ES-I3 (cell line): Measurements from ENCODE around the gene BRF1.

ENCODE experiments used
- H3K36me3 ChIP-seq: 2 replicates; pipeline ENCODE4 v1.6.1; 2013; ENCODE audit warnings: mild to moderate bottlenecking, low read length, control low read depth, moderate library complexity; ENCODE audit not compliant: insufficient read depth
- H3K4me1 ChIP-seq: 2 replicates; pipeline ENCODE4 v1.6.1; 2013; ENCODE audit warnings: mild to moderate bottlenecking, control low read depth, low read length; ENCODE audit not compliant: insufficient read depth
- H3K9ac ChIP-seq: 2 replicates; pipeline ENCODE4 v1.6.1; 2013; ENCODE audit warnings: low read depth, mild to moderate bottlenecking, low read length, moderate library complexity
- H3K9me3 ChIP-seq: 2 replicates; pipeline ENCODE4 v1.6.1; 2013; ENCODE audit warnings: mild to moderate bottlenecking, low read length, moderate library complexity; ENCODE audit not compliant: control insufficient read depth, insufficient read depth

BRF1 gene

GRCh38 chr14:105207460-105207901 lies 93.3 kb downstream of the BRF1 start:
- Histone ChIP-seq H3K9ac (no peak overlapping the region), H3K4me1 (no peaks in the 10 kb centered on the region), H3K36me3 (no peaks in the 10 kb centered on the region), H3K9me3 (no peaks in the 10 kb centered on the region)

GRCh38 chr14:105206873-105207272 lies 93.9 kb downstream of the BRF1 start:
- Histone ChIP-seq H3K36me3 (no peaks in the 10 kb centered on the region), H3K4me1 (no peaks in the 10 kb centered on the region; the same call in 1 of the 2 replicates), H3K9me3 (no peaks in the 10 kb centered on the region), H3K9ac (no peak overlapping the region)

- Histone ChIP-seq H3K4me1 (no peaks in the 10 kb centered on the region; the same call in 1 of the 2 replicates), H3K9me3 (no peaks in the 10 kb centered on the region), H3K9ac (no peak overlapping the region), H3K36me3 (no peaks in the 10 kb centered on the region)
Measured at GRCh38 chr14:105205673-105206208, 95.1 kb downstream of the BRF1 start.

- Histone ChIP-seq H3K9ac (no peak overlapping the region), H3K4me1 (no peaks in the 10 kb centered on the region; the same call in 1 of the 2 replicates), H3K9me3 (no peaks in the 10 kb centered on the region), H3K36me3 (no peaks in the 10 kb centered on the region)
Measured at GRCh38 chr14:105204931-105205672, 95.7 kb downstream of the BRF1 start.

GRCh38 chr14:105204206-105204930 lies 96.4 kb downstream of the BRF1 start:
- no peaks in the 10 kb centered on the region for H3K9me3 ChIP-seq
- no peak overlapping the region for H3K9ac ChIP-seq
- H3K4me1 ChIP-seq = no peaks in the 10 kb centered on the region; the same call in 1 of the 2 replicates
- H3K36me3 ChIP-seq = no peaks in the 10 kb centered on the region

GRCh38 chr14:105203701-105204100 lies 97.1 kb downstream of the BRF1 start:
- Histone ChIP-seq H3K36me3 (no peaks in the 10 kb centered on the region), H3K9ac (no peak overlapping the region), H3K9me3 (no peaks in the 10 kb centered on the region), H3K4me1 (no peaks in the 10 kb centered on the region; the same call in 1 of the 2 replicates)

GRCh38 chr14:105203057-105203531 lies 97.7 kb downstream of the BRF1 start:
- Histone ChIP-seq H3K9ac (no peak overlapping the region), H3K9me3 (no peaks in the 10 kb centered on the region), H3K36me3 (no peaks in the 10 kb centered on the region), H3K4me1 (no peaks in the 10 kb centered on the region; the same call in 1 of the 2 replicates)

GRCh38 chr14:105201925-105202513 lies 98.8 kb downstream of the BRF1 start:
- no peaks in the 10 kb centered on the region for H3K9me3 ChIP-seq
- no peak overlapping the region for H3K9ac ChIP-seq
- no peaks in the 10 kb centered on the region for H3K36me3 ChIP-seq
- H3K4me1 ChIP-seq = no peaks in the 10 kb centered on the region; the same call in 1 of the 2 replicates

- H3K4me1 ChIP-seq = no peaks in the 10 kb centered on the region; the same call in 1 of the 2 replicates
- no peak overlapping the region for H3K9ac ChIP-seq
- no peaks in the 10 kb centered on the region for H3K36me3 ChIP-seq
- H3K9me3 ChIP-seq = no peaks in the 10 kb centered on the region
Measured at GRCh38 chr14:105201156-105201924, 99.5 kb downstream of the BRF1 start.

- Histone ChIP-seq H3K36me3 (no peaks in the 10 kb centered on the region), H3K9ac (no peak overlapping the region), H3K4me1 (peaks cover 6% of the 10 kb centered on the region; the same call in 1 of the 2 replicates), H3K9me3 (no peaks in the 10 kb centered on the region)
Measured at GRCh38 chr14:105200641-105201040, 100.2 kb downstream of the BRF1 start.

GRCh38 chr14:105200074-105200473 lies 100.7 kb downstream of the BRF1 start:
- Histone ChIP-seq H3K9me3 (no peaks in the 10 kb centered on the region), H3K36me3 (no peaks in the 10 kb centered on the region), H3K4me1 (peaks cover 7% of the 10 kb centered on the region; the same call in 1 of the 2 replicates), H3K9ac (no peak overlapping the region)

- H3K36me3 ChIP-seq = no peaks in the 10 kb centered on the region
- no peaks in the 10 kb centered on the region for H3K9me3 ChIP-seq
- H3K9ac ChIP-seq = no peak overlapping the region
- H3K4me1 ChIP-seq = peaks cover 7% of the 10 kb centered on the region; the same call in 1 of the 2 replicates
Measured at GRCh38 chr14:105199093-105199492, 101.7 kb downstream of the BRF1 start.

GRCh38 chr14:105198588-105198987 lies 102.2 kb downstream of the BRF1 start:
- Histone ChIP-seq H3K9me3 (no peaks in the 10 kb centered on the region), H3K9ac (no peak overlapping the region), H3K4me1 (peaks cover 7% of the 10 kb centered on the region; the same call in 1 of the 2 replicates), H3K36me3 (no peaks in the 10 kb centered on the region)
